ENCODE measurements around the gene DCDC1. TPM values are rescaled to one million over a fixed set of nuclear protein-coding genes. Genes with fewer than 3 reads are reported as not detected.

The DCDC1 gene
- total RNA-seq, 2 experiments from 2014 or later, result 0.21 to 0.27 TPM

DNA sequence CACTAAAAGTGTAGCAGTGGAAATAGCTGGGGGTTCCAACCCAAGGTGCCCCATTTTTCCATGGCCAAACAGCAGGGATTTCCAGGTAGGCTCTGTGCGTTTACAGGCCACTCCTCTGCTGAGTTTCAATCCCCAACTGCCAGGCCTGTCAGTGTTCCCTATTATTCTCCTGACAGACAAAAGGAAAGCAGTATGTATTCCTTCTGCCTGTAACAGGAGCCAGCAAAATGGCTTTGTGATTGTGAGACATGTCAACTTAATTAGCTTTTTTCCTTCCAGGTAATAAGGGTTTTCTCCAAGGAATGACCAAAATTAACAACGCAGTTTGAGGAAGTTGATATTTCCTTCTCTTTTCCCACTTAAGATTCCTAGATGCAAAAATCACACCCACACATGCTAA is 506.3 kb downstream of the DCDC1 start:
- DNase-seq, result no peak
- H3K9me3 Mint-ChIP-seq, result no peaks in the 10 kb centered on the region
- intact Hi-C loops (cut with micrococcal nuclease), result no loop called here
- POLR2A ChIA-PET, result no interaction called here
- CTCF ChIA-PET, result no interaction called here
- no peaks in the 10 kb centered on the region for H3K27me3 Mint-ChIP-seq
- no peaks in the 10 kb centered on the region for H3K4me1 Mint-ChIP-seq (ENCODE audit: low read depth)
- H3K4me3 Mint-ChIP-seq, result no peak overlapping the region
- no peak overlapping the region for H3K27ac Mint-ChIP-seq
- H3K36me3 Mint-ChIP-seq, result no peaks in the 10 kb centered on the region

DNA sequence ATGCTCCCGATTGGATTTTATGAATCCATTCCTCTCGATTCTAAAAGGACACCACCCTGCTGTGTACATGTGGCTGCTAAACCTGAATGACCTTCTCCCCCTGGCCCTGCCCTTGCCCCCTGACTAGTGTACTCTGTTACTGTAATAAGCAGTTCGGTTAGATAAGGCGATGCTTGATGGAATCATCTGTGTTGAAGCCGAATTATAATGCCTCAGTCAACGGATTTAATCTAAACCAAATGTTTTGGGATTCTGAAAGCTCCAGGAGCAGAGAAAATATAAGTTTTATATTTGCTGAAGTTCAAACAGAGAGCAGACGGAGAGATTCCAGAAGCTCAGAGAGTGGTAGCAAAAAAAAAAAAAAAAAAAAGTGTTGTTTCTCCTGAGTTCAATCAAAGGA is 508.0 kb downstream of the DCDC1 start:
- POLR2A ChIA-PET, result no interaction called here
- no peaks in the 10 kb centered on the region for H3K9me3 Mint-ChIP-seq
- DNase-seq, result no peak
- H3K4me3 Mint-ChIP-seq, result no peak overlapping the region
- H3K27me3 Mint-ChIP-seq, result no peaks in the 10 kb centered on the region
- no peaks in the 10 kb centered on the region for H3K36me3 Mint-ChIP-seq
- intact Hi-C loops (cut with micrococcal nuclease), result no loop called here
- CTCF ChIA-PET, result interaction anchor here (0.6 kb wide), 1 partner anchor 47 kb away, joined by 3 read pairs; no protein-coding TSS in a partner anchor
- no peaks in the 10 kb centered on the region for H3K4me1 Mint-ChIP-seq (ENCODE audit: low read depth)
- H3K27ac Mint-ChIP-seq, result no peak overlapping the region

DNA sequence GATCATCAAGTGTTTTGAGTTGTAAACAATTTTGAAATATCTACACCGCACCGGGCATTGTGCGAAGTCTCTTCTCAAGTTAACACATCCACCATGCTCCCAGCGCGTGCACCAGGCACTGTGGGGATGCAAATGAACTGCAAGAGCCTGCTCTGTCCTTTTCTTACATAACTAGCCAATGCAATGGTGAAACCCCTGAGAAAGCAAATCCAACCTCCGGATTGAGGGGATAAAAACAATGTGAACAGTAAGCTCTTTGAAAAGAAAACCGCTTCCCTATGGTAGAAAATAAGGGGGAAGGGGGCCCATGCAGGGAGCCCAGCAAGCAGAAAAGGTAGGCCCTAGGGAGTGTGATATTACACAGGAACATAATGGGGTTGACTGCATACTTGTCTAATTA is 508.5 kb downstream of the DCDC1 start:
- no peaks in the 10 kb centered on the region for H3K36me3 Mint-ChIP-seq
- CTCF ChIA-PET, result interaction anchor here (0.6 kb wide), 1 partner anchor 47 kb away, joined by 3 read pairs; no protein-coding TSS in a partner anchor
- H3K4me3 Mint-ChIP-seq, result no peak overlapping the region
- no peaks in the 10 kb centered on the region for H3K27me3 Mint-ChIP-seq
- no peak overlapping the region for H3K27ac Mint-ChIP-seq
- POLR2A ChIA-PET, result no interaction called here
- intact Hi-C loops (cut with micrococcal nuclease), result no loop called here
- no peak for DNase-seq
- H3K4me1 Mint-ChIP-seq (ENCODE audit: low read depth), result no peaks in the 10 kb centered on the region
- no peaks in the 10 kb centered on the region for H3K9me3 Mint-ChIP-seq

GRCh38 chr11:30860146-30860545 is 509.4 kb downstream of the DCDC1 start:
- Mint-ChIP-seq H3K36me3 (no peaks in the 10 kb centered on the region), H3K4me1 (ENCODE audit: low read depth) (no peaks in the 10 kb centered on the region), H3K27me3 (no peaks in the 10 kb centered on the region), H3K4me3 (no peak overlapping the region), H3K9me3 (no peaks in the 10 kb centered on the region), H3K27ac (no peak overlapping the region)
- DNase-seq, result no peak
- CTCF ChIA-PET, result no interaction called here
- intact Hi-C loops (cut with micrococcal nuclease), result no loop called here
- POLR2A ChIA-PET, result no interaction called here

DNA sequence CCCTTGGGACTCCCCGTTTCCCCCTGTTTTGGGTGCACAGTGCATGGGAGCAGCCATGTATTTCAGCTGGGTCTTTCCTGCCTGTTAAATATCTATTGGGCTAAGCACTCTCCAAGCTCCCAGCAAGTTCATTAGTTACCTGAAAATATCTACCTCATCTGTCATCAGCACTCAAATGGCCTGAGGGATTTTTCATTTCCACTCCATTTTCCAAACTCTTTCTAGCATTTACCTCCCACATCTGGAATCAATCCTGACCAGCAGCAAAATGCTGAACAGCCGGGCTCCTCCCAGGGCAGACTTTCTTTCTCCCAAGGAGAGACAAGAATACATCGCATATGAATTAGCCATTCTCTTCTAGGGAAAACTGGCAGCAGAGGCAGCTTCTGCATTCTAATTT is 509.9 kb downstream of the DCDC1 start:
- Mint-ChIP-seq H3K27ac (no peak overlapping the region), H3K27me3 (no peaks in the 10 kb centered on the region), H3K4me1 (ENCODE audit: low read depth) (no peaks in the 10 kb centered on the region), H3K9me3 (no peaks in the 10 kb centered on the region), H3K36me3 (no peaks in the 10 kb centered on the region), H3K4me3 (no peak overlapping the region)
- ChIA-PET POLR2A (no interaction called here), CTCF (no interaction called here)
- DNase-seq, result no peak
- intact Hi-C loops (cut with micrococcal nuclease), result no loop called here

GRCh38 chr11:30855383-30856006 is 514.0 kb downstream of the DCDC1 start:
- no peak overlapping the region for H3K4me3 Mint-ChIP-seq
- intact Hi-C loops (cut with micrococcal nuclease), result no loop called here

DNA sequence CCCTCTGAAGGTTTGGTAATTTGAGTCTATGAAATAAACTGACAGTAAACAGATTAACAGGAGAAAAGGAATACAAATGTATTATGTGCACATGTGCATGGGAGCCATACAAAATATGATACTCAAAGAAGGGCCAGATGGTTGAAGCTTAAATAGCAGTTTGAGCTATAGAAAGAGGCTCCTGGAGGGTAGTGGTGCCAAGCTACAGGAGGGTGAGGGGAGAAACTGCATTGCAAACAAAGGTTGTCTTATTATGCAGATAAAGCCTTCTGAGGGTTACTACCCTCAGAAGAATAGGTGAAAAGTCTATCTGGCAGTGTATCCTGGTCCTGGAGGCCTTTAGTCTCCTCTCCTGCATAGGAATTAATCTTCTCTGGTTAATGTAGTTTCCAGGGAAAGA is 516.1 kb downstream of the DCDC1 start:
- Mint-ChIP-seq H3K27ac (no peak overlapping the region), H3K27me3 (no peaks in the 10 kb centered on the region), H3K4me3 (no peak overlapping the region), H3K9me3 (peaks cover 3% of the 10 kb centered on the region), H3K36me3 (no peaks in the 10 kb centered on the region), H3K4me1 (ENCODE audit: low read depth) (no peaks in the 10 kb centered on the region)
- POLR2A ChIA-PET, result no interaction called here
- DNase-seq, result no peak
- intact Hi-C loops (cut with micrococcal nuclease), result no loop called here
- CTCF ChIA-PET, result interaction anchor here (0.7 kb wide), 1 partner anchor 120 kb away, joined by 3 read pairs; no protein-coding TSS in a partner anchor

More at GRCh38 chr11:30855383-30856006, 514.0 kb downstream of the DCDC1 start:
- Mint-ChIP-seq H3K36me3 (no peaks in the 10 kb centered on the region), H3K4me1 (ENCODE audit: low read depth) (no peaks in the 10 kb centered on the region), H3K27me3 (no peaks in the 10 kb centered on the region), H3K27ac (no peak overlapping the region), H3K9me3 (no peaks in the 10 kb centered on the region)
- ChIA-PET POLR2A (no interaction called here), CTCF (no interaction called here)
- no peak for DNase-seq

DNA sequence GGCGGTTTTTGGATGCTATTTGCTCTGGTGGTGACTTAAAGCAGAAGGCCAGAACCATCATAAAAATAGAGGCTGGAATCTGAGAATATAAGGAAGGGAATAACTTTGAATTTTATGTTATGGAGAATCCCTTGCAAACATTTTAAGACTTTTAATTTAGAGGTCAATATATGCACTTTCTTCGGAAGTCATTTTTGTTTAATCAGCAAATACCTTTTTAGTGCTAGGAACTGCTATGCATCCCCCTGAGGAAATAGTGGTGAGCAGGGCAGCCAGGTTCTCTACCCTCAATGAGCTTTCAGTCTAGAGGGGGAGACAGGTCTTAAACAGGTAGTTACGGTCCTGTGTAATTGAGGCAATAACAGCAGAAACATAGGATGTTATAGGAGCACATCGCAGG is 516.9 kb downstream of the DCDC1 start:
- intact Hi-C loops (cut with micrococcal nuclease), result no loop called here
- DNase-seq, result no peak
- ChIA-PET CTCF (no interaction called here), POLR2A (no interaction called here)
- Mint-ChIP-seq H3K9me3 (peaks cover 10% of the 10 kb centered on the region), H3K27ac (no peak overlapping the region), H3K36me3 (no peaks in the 10 kb centered on the region), H3K27me3 (no peaks in the 10 kb centered on the region), H3K4me3 (no peak overlapping the region), H3K4me1 (ENCODE audit: low read depth) (no peaks in the 10 kb centered on the region)

GRCh38 chr11:30852091-30852490 is 517.4 kb downstream of the DCDC1 start:
- intact Hi-C loops (cut with micrococcal nuclease), result no loop called here
- no peaks in the 10 kb centered on the region for H3K36me3 Mint-ChIP-seq

DNA sequence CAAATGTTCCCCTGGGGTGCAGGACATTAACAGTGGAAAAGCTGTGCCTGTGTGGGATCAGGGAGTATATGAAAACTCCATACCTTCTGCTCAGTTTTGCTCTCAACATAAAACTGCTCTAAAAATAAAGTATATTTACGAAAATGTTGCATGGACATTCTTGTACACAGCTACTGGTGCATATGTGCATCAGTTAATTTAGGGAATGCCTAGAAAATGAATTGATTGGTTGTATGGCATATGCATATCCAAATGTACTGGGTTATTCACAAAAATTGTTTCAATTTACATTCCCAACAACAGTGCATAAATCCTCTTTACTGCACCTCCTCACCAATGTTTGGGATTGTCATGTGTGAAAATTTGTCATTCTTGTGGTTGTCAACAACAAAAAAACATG is 532.3 kb downstream of the DCDC1 start:
- CTCF ChIA-PET, result no interaction called here

More at GRCh38 chr11:30852091-30852490, 517.4 kb downstream of the DCDC1 start:
- Mint-ChIP-seq H3K4me3 (no peak overlapping the region), H3K4me1 (ENCODE audit: low read depth) (no peaks in the 10 kb centered on the region), H3K27me3 (no peaks in the 10 kb centered on the region), H3K27ac (no peak overlapping the region), H3K9me3 (peaks cover 11% of the 10 kb centered on the region)
- CTCF ChIA-PET, result no interaction called here
- no peak for DNase-seq
- POLR2A ChIA-PET, result no interaction called here

GRCh38 chr11:30832831-30833230 is 536.7 kb downstream of the DCDC1 start:
- H3K36me3 Mint-ChIP-seq, result no peaks in the 10 kb centered on the region
- no peak overlapping the region for H3K27ac Mint-ChIP-seq
- ChIA-PET POLR2A (no interaction called here), CTCF (no interaction called here)
- no peaks in the 10 kb centered on the region for H3K4me1 Mint-ChIP-seq (ENCODE audit: low read depth)
- no peak overlapping the region for H3K4me3 Mint-ChIP-seq
- no peak for DNase-seq
- intact Hi-C loops (cut with micrococcal nuclease), result no loop called here
- no peaks in the 10 kb centered on the region for H3K27me3 Mint-ChIP-seq
- peaks cover 13% of the 10 kb centered on the region for H3K9me3 Mint-ChIP-seq

More for the DNA sequence above, 532.3 kb downstream of the DCDC1 start:
- H3K4me3 Mint-ChIP-seq, result no peak overlapping the region
- no peaks in the 10 kb centered on the region for H3K27me3 Mint-ChIP-seq
- DNase-seq, result no peak
- no peaks in the 10 kb centered on the region for H3K4me1 Mint-ChIP-seq (ENCODE audit: low read depth)
- POLR2A ChIA-PET, result no interaction called here
- H3K36me3 Mint-ChIP-seq, result no peaks in the 10 kb centered on the region
- peaks cover 13% of the 10 kb centered on the region for H3K9me3 Mint-ChIP-seq
- no peak overlapping the region for H3K27ac Mint-ChIP-seq
- intact Hi-C loops (cut with micrococcal nuclease), result no loop called here

- no peaks in the 10 kb centered on the region for H3K4me1 Mint-ChIP-seq (ENCODE audit: low read depth)
- POLR2A ChIA-PET, result no interaction called here
These were observed 538.9 kb downstream of the DCDC1 start for GRCh38 chr11:30830681-30831080.

GRCh38 chr11:30826911-30827310 is 542.6 kb downstream of the DCDC1 start:
- intact Hi-C loops (cut with micrococcal nuclease), result no loop called here
- Mint-ChIP-seq H3K27ac (no peak overlapping the region), H3K4me3 (no peak overlapping the region), H3K4me1 (ENCODE audit: low read depth) (no peaks in the 10 kb centered on the region), H3K27me3 (no peaks in the 10 kb centered on the region), H3K36me3 (no peaks in the 10 kb centered on the region), H3K9me3 (no peaks in the 10 kb centered on the region)
- no peak for DNase-seq
- ChIA-PET CTCF (no interaction called here), POLR2A (no interaction called here)

More at GRCh38 chr11:30830681-30831080, 538.9 kb downstream of the DCDC1 start:
- no peak overlapping the region for H3K4me3 Mint-ChIP-seq
- DNase-seq, result no peak
- H3K27ac Mint-ChIP-seq, result no peak overlapping the region
- no peaks in the 10 kb centered on the region for H3K27me3 Mint-ChIP-seq
- no peaks in the 10 kb centered on the region for H3K36me3 Mint-ChIP-seq
- intact Hi-C loops (cut with micrococcal nuclease), result no loop called here
- CTCF ChIA-PET, result no interaction called here
- H3K9me3 Mint-ChIP-seq, result peaks cover 11% of the 10 kb centered on the region
